ENCODE measurements around the gene ERG28. TPM values are rescaled to one million over a fixed set of nuclear protein-coding genes. Genes with fewer than 3 reads are reported as not detected.
A peak's percentile ranks its signal among the peaks of the same experiment; 100 is the strongest.
"Not testable (repeated sequence)": the region's sequence is repeated elsewhere in the genome, so short reads cannot be mapped to it uniquely, and the experiment has no call there.

Gene ERG28
- total RNA-seq, 2 donors from 2014 or later: 32.2 to 36.3 TPM

GRCh38 chr14:75604979-75605851 lies 55.5 kb downstream of the ERG28 start:
- H3K27ac Mint-ChIP-seq: peak overlapping the region; percentile 82
- peaks cover 30% of the 10 kb centered on the region for H3K4me1 Mint-ChIP-seq
- Histone ChIP-seq H3K36me3 (ENCODE audit: control insufficient read depth, insufficient read depth, low read length) (no peaks in the 10 kb centered on the region), H3K9me3 (ENCODE audit: control insufficient read depth, low read length) (peaks cover 34% of the 10 kb centered on the region), H3K27ac (ENCODE audit: low read depth, low read length) (peak overlapping the region; percentile 33), H3K9ac (ENCODE audit: extremely low read depth, low read length, poor library complexity, severe bottlenecking) (peak overlapping the region; percentile 35), H3K27me3 (ENCODE audit: control insufficient read depth, insufficient read depth, low read length, poor library complexity, severe bottlenecking) (no peaks in the 10 kb centered on the region), H3K4me3 (ENCODE audit: low read length) (peak overlapping the region; percentile 44), H3K4me1 (ENCODE audit: control insufficient read depth, insufficient read depth, low read length) (peaks cover 12% of the 10 kb centered on the region)
- H3K27me3 Mint-ChIP-seq (ENCODE audit: insufficient read depth): peaks cover 1% of the 10 kb centered on the region
- peaks cover 10% of the 10 kb centered on the region for H3K9me3 Mint-ChIP-seq
- H3K36me3 Mint-ChIP-seq (ENCODE audit: low read depth): peaks cover 10% of the 10 kb centered on the region
- H3K4me3 Mint-ChIP-seq: peak overlapping the region; percentile 17
- peak; percentile 72 for DNase-seq
- no peak for TF ChIP-seq CTCF (conservative IDR thresholded peaks at IDR 0.05)
- 64 to 92% methylated on average over 6 to 11 of the region's 11 CpGs for WGBS, 2 experiments (ENCODE audit: insufficient coverage in 1 of 2, insufficient read length in 1 of 2)

GRCh38 chr14:75602503-75602902 lies 58.2 kb downstream of the ERG28 start:
- Mint-ChIP-seq H3K4me3 (no peak overlapping the region), H3K4me1 (peaks cover 30% of the 10 kb centered on the region), H3K36me3 (ENCODE audit: low read depth) (peaks cover 4% of the 10 kb centered on the region), H3K27ac (no peak overlapping the region), H3K27me3 (ENCODE audit: insufficient read depth) (no peaks in the 10 kb centered on the region), H3K9me3 (peaks cover 7% of the 10 kb centered on the region)
- peaks cover 12% of the 10 kb centered on the region for H3K4me1 ChIP-seq (ENCODE audit: control insufficient read depth, insufficient read depth, low read length)
- no peak for TF ChIP-seq CTCF (conservative IDR thresholded peaks at IDR 0.05)
- WGBS, 2 experiments (ENCODE audit: insufficient coverage in 1 of 2, insufficient read length in 1 of 2): 88 to 97% methylated on average over 3 of the region's 3 CpGs
- no peak overlapping the region for H3K27ac ChIP-seq (ENCODE audit: low read depth, low read length)
- no peak for DNase-seq
- H3K36me3 ChIP-seq (ENCODE audit: control insufficient read depth, insufficient read depth, low read length): no peaks in the 10 kb centered on the region
- no peak overlapping the region for H3K4me3 ChIP-seq (ENCODE audit: low read length)
- H3K27me3 ChIP-seq (ENCODE audit: control insufficient read depth, insufficient read depth, low read length, poor library complexity, severe bottlenecking): no peaks in the 10 kb centered on the region
- no peak overlapping the region for H3K9ac ChIP-seq (ENCODE audit: extremely low read depth, low read length, poor library complexity, severe bottlenecking)
- H3K9me3 ChIP-seq (ENCODE audit: control insufficient read depth, low read length): peaks cover 22% of the 10 kb centered on the region

DNA sequence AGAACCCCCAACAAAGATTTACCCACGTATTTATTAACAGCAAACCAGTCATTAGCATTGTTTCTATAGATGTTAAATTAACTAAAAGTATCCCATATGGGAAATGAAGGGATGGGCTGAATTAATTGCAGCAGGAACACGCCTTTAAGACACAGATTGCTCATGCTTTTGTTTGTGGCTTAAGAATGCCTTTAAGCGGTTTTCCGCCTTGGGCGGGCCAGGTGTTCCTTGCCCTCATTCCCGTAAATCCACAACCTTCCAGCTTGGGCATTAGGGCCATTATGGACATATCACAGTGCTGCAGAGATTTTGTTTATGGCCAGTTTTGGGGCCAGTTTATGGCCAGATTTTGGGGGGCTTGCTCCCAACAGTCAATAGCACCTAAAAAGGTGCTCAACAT lies 59.6 kb downstream of the ERG28 start:
- not testable (repeated sequence) for H3K36me3 ChIP-seq (ENCODE audit: control insufficient read depth, insufficient read depth, low read length); H3K36me3 Mint-ChIP-seq (ENCODE audit: low read depth); H3K4me1 ChIP-seq (ENCODE audit: control insufficient read depth, insufficient read depth, low read length); DNase-seq; H3K27me3 Mint-ChIP-seq (ENCODE audit: insufficient read depth); H3K27ac ChIP-seq (ENCODE audit: low read depth, low read length); H3K9ac ChIP-seq (ENCODE audit: extremely low read depth, low read length, poor library complexity, severe bottlenecking); H3K4me3 ChIP-seq (ENCODE audit: low read length); H3K9me3 Mint-ChIP-seq; H3K27ac Mint-ChIP-seq; H3K4me3 Mint-ChIP-seq; H3K27me3 ChIP-seq (ENCODE audit: control insufficient read depth, insufficient read depth, low read length, poor library complexity, severe bottlenecking)
- H3K9me3 ChIP-seq (ENCODE audit: control insufficient read depth, low read length): peaks cover 13% of the 10 kb centered on the region
- H3K4me1 Mint-ChIP-seq: peaks cover 25% of the 10 kb centered on the region
- WGBS, 2 experiments (ENCODE audit: insufficient coverage in 1 of 2, insufficient read length in 1 of 2): 94 to 96% methylated on average over 4 to 5 of the region's 6 CpGs

DNA sequence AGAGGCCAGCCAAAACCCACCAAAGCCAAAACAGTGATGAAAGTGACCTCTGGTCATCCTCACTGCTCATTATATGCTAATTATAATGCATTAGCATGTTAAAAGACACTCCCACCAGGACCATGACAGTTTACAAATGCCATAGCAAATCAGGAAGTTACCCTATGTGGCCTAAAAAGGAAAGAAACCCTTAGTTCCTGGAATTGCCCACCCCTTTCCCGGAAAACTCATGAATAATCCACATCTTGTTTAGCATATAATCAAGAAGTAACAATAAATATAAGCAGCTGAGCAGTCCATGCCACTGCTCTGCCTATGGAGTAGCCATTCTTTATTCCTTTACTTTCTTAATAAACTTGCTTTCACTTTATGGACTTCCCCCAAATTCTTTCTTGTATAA lies 60.6 kb downstream of the ERG28 start:
- not testable (repeated sequence) for H3K4me3 ChIP-seq (ENCODE audit: low read length); H3K9me3 Mint-ChIP-seq; DNase-seq; H3K27ac ChIP-seq (ENCODE audit: low read depth, low read length); H3K36me3 ChIP-seq (ENCODE audit: control insufficient read depth, insufficient read depth, low read length); H3K27me3 Mint-ChIP-seq (ENCODE audit: insufficient read depth); H3K36me3 Mint-ChIP-seq (ENCODE audit: low read depth); H3K4me3 Mint-ChIP-seq; H3K4me1 ChIP-seq (ENCODE audit: control insufficient read depth, insufficient read depth, low read length); H3K9ac ChIP-seq (ENCODE audit: extremely low read depth, low read length, poor library complexity, severe bottlenecking); H3K27ac Mint-ChIP-seq; H3K27me3 ChIP-seq (ENCODE audit: control insufficient read depth, insufficient read depth, low read length, poor library complexity, severe bottlenecking)
- WGBS, 2 experiments (ENCODE audit: insufficient coverage in 1 of 2, insufficient read length in 1 of 2): 94% methylated on average over 1 of the region's 1 CpG; no CpG with 5 or more reads in 1 of the 2 experiments
- peaks cover 18% of the 10 kb centered on the region for H3K9me3 ChIP-seq (ENCODE audit: control insufficient read depth, low read length)
- H3K4me1 Mint-ChIP-seq: peaks cover 17% of the 10 kb centered on the region

Other genes with a start within 250 kb of the ERG28 start
- 10 to 100 TPM; 15.7 to 23.1 TPM for gene JDP2, start 232.9 kb downstream of the ERG28 start, total RNA-seq
- gene BATF, start 138.4 kb downstream of the ERG28 start, total RNA-seq: not detected
- gene FLVCR2, start 82.3 kb downstream of the ERG28 start, total RNA-seq: 1 to 10 TPM; 6.2 to 8.9 TPM
- 10 to 100 TPM; 50.5 to 54.2 TPM for gene TTLL5, start 370 bp upstream of the ERG28 start, total RNA-seq